SW480 (cell line): ENCODE results near the gene SUMO3.

Experiments
- DNase-seq: peaks from one replicate; pipeline ENCODE4 v3.0.0-alpha.2; 2016; ENCODE audit warnings: low spot score

The SUMO3 gene

DNA sequence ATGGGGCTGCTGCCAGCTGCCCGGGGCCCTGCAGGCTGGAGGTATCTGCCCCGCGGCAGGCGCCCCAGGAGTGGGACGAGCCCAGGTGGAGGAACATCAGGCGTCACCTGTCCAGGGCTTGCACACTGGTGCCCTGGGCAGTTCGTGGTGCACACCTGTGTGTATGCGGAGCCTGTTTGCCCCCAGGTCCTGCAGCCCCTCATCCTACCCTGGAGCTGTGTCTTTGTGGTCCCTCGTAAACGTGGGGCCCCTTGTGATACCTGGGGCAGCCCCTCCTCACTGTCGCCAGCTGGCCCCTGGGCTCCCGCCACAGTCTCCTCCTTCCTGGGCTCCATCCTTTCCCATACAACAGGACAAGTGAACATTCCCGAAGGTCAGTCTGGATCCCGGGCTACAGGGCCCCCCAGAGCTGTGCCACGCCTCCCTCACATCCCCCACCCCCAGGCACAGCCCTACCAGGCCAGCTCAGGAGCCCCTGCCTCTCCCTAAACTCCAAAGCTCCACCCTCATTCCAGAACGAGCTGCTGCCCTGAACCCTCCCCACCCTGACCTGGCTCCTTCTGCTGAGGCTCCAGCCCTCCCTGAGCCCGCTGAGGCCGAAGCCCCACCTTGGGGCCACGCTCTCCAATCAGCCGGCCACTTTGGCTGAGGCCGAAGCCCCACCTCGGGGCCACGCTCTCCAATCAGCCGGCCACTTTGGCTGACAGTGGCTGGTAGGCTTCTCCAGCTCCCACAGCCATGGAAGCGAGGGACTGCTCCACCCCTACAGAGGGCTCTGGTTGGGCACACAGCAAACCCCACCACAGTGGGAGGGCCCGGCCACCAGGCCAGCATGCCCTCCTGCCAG lies 58.9 kb downstream of the SUMO3 start:
- no peak for DNase-seq

- DNase-seq = no peak
Observed at GRCh38 chr21:44758141-44758561, 59.7 kb downstream of the SUMO3 start.

- DNase-seq = no peak
Observed at GRCh38 chr21:44757731-44758130, 60.1 kb downstream of the SUMO3 start.

GRCh38 chr21:44756423-44757185 lies 61.3 kb downstream of the SUMO3 start:
- no peak for DNase-seq
